DND-41 (cell line): ENCODE results near the gene AGPAT4.

Experiments
- ATAC-seq: fragments of 200-7000 bp; cut with Tn5 transposase; 3 replicates; pipeline ENCODE4 v1.9.1; 2021; ENCODE audit warnings: low read depth; ENCODE audit not compliant: insufficient read depth
- DNase-seq: peaks from one replicate; pipeline ENCODE4 v3.0.0-alpha.2; 2020
- H2AFZ ChIP-seq: 2 replicates; pipeline ENCODE4 v1.6.0; 2012; ENCODE audit warnings: low read depth, low read length
- H3K27ac ChIP-seq: 2 replicates; pipeline ENCODE4 v1.5.1; 2012; ENCODE audit warnings: low read length, inconsistent platforms
- H3K27me3 ChIP-seq: fragments of 200-600 bp; sonication (generic); 2 replicates; pipeline ENCODE4 v1.6.0; 2012; ENCODE audit warnings: low read length, mild to moderate bottlenecking, inconsistent platforms; ENCODE audit not compliant: insufficient read depth, poor library complexity
- H3K36me3 ChIP-seq: 2 replicates; pipeline ENCODE4 v1.5.1; 2012; ENCODE audit warnings: low read length, inconsistent platforms; ENCODE audit not compliant: insufficient read depth
- H3K4me1 ChIP-seq: 2 replicates; pipeline ENCODE4 v1.5.1; 2012; ENCODE audit warnings: mild to moderate bottlenecking, low read length; ENCODE audit not compliant: insufficient read depth
- H3K4me2 ChIP-seq: 2 replicates; pipeline ENCODE4 v1.6.0; 2012; ENCODE audit warnings: mild to moderate bottlenecking, moderate library complexity, low read length, inconsistent platforms; ENCODE audit not compliant: insufficient read depth
- H3K4me3 ChIP-seq, 2 experiments: fragments of 200-600 bp in 1 of 2; shearing (Covaris generic) in 1 of 2; 2 replicates each; pipeline ENCODE4 v1.5.1; 2012 to 2016; ENCODE audit warnings: inconsistent platforms in 2 of 2, low read length in 2 of 2, mild to moderate bottlenecking in 2 of 2, low read depth in 1 of 2, moderate library complexity in 1 of 2
- H3K79me2 ChIP-seq: 2 replicates; pipeline ENCODE4 v1.6.0; 2012; ENCODE audit warnings: low read length, inconsistent platforms; ENCODE audit not compliant: insufficient read depth
- H3K9ac ChIP-seq: 2 replicates; pipeline ENCODE4 v1.6.0; 2012; ENCODE audit warnings: low read depth, mild to moderate bottlenecking, inconsistent platforms, low read length, moderate library complexity
- H3K9me3 ChIP-seq: 2 replicates; pipeline ENCODE4 v1.5.1; 2012; ENCODE audit warnings: low read length, moderate library complexity, mild to moderate bottlenecking, inconsistent platforms; ENCODE audit not compliant: insufficient read depth, severe bottlenecking
- H4K20me1 ChIP-seq: 2 replicates; pipeline ENCODE4 v1.6.0; 2012; ENCODE audit warnings: low read length; ENCODE audit not compliant: insufficient read depth
- CTCF ChIP-seq: IDR thresholded peaks from 2 replicates; pipeline ENCODE4 v1.5.1; 2012; ENCODE audit warnings: borderline replicate concordance, low read length, moderate library complexity, mild to moderate bottlenecking; ENCODE audit not compliant: poor library complexity, severe bottlenecking; ENCODE audit errors: extremely low read depth
- EZH2 ChIP-seq: IDR thresholded peaks from 3 replicates; pipeline ENCODE4 v1.6.1; 2012; ENCODE audit warnings: borderline replicate concordance, low read depth, mild to moderate bottlenecking, moderate library complexity, low read length, inconsistent platforms; ENCODE audit not compliant: severe bottlenecking

The AGPAT4 gene

GRCh38 chr6:161218222-161218621, 55.6 kb downstream of the AGPAT4 start:
- no peaks in the 10 kb centered on the region for H3K4me1 ChIP-seq
- H3K79me2 ChIP-seq: no peaks in the 10 kb centered on the region
- H3K36me3 ChIP-seq: no peaks in the 10 kb centered on the region
- H3K9ac ChIP-seq: no peak overlapping the region
- H2AFZ ChIP-seq: no peak overlapping the region
- DNase-seq (no peak), ATAC-seq (no peak)
- H3K9me3 ChIP-seq: peaks cover 8% of the 10 kb centered on the region
- H3K4me2 ChIP-seq: no peak overlapping the region
- no peaks in the 10 kb centered on the region for H3K27me3 ChIP-seq
- H4K20me1 ChIP-seq: no peaks in the 10 kb centered on the region
- no peak overlapping the region for H3K4me3 ChIP-seq
- H3K27ac ChIP-seq: no peak overlapping the region
- TF ChIP-seq EZH2: no peak
- no peak for TF ChIP-seq CTCF

DNA sequence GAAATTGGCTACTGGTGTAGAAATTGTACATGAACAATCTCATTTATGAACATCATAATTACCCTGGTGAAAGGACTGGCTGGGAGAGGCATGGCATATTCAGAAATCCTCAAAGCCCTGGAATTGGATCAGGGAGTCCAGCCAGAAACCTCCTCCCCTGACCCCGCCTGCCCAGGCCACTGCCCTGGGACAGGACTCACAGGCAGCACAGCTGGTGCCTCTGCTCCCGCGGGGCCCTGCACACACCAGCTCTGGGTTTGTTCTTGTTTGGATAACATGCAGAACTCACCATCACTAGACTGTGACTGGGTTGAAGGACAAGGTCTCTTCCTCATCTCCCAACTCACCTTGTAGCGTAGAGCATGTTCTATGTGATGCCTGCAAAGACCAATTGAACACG, 56.2 kb downstream of the AGPAT4 start:
- no peak overlapping the region for H3K27ac ChIP-seq
- no peaks in the 10 kb centered on the region for H3K36me3 ChIP-seq
- no peak for TF ChIP-seq CTCF
- no peak for TF ChIP-seq EZH2
- no peak overlapping the region for H2AFZ ChIP-seq
- H3K4me3 ChIP-seq: no peak overlapping the region
- H4K20me1 ChIP-seq: no peaks in the 10 kb centered on the region
- H3K4me1 ChIP-seq: no peaks in the 10 kb centered on the region
- peaks cover 9% of the 10 kb centered on the region for H3K9me3 ChIP-seq
- H3K4me2 ChIP-seq: no peak overlapping the region
- H3K9ac ChIP-seq: no peak overlapping the region
- no peaks in the 10 kb centered on the region for H3K27me3 ChIP-seq
- DNase-seq (no peak), ATAC-seq (no peak)
- no peaks in the 10 kb centered on the region for H3K79me2 ChIP-seq

DNA sequence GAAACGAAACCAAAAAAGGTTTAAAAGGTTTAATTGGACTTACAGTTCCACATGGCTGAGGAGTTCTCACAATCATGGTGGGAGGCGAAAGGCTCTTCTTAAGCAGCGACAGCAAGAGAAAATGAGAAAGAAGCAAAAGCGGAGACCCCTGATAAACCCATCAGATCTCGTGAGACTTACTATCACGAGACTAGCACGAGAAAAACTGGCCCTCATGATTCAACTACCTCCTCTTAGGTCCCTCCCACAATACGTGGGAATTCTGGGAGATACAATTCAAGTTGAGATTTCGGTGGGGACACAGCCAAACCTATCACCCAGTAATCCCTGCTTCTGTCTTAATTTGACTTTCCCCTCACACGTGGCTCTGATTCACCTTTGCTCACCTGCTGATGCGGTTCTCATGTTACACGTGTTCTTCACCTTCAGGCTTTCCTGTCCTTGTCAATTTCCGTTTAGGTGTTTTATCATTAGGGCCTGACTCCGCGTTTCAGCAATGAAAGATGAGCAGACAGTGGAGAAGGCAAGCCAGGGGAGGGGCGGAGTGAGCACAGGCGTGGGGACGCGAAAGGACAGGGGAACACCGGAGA, 57.1 kb downstream of the AGPAT4 start:
- no peaks in the 10 kb centered on the region for H3K36me3 ChIP-seq
- no peak overlapping the region for H3K4me2 ChIP-seq
- ATAC-seq (no peak), DNase-seq (no peak)
- no peaks in the 10 kb centered on the region for H4K20me1 ChIP-seq
- H3K27me3 ChIP-seq: no peaks in the 10 kb centered on the region
- no peak overlapping the region for H2AFZ ChIP-seq
- peaks cover 15% of the 10 kb centered on the region for H3K9me3 ChIP-seq
- H3K4me3 ChIP-seq: no peak overlapping the region
- no peaks in the 10 kb centered on the region for H3K79me2 ChIP-seq
- no peaks in the 10 kb centered on the region for H3K4me1 ChIP-seq
- TF ChIP-seq CTCF: no peak
- TF ChIP-seq EZH2: no peak
- H3K27ac ChIP-seq: no peak overlapping the region
- no peak overlapping the region for H3K9ac ChIP-seq
